Endodermal cell (in vitro differentiated cells): ENCODE results near the gene EGFR. TPM values are rescaled to one million over a fixed set of nuclear protein-coding genes. Genes with fewer than 3 reads are reported as not detected.

Experiments used
- DNase-seq: peaks from one replicate; pipeline ENCODE4 v3.0.0-alpha.2; 2017
- H3K27ac ChIP-seq: 2 replicates; pipeline ENCODE4 v1.5.1; 2013; ENCODE audit warnings: mild to moderate bottlenecking, low read depth, low read length, moderate library complexity
- H3K27me3 ChIP-seq: 2 replicates; pipeline ENCODE4 v1.6.1; 2013; ENCODE audit warnings: mild to moderate bottlenecking, low read length, moderate library complexity; ENCODE audit not compliant: insufficient read depth, control insufficient read depth, poor library complexity, severe bottlenecking
- H3K36me3 ChIP-seq: 2 replicates; pipeline ENCODE4 v1.7.0; 2013; ENCODE audit warnings: mild to moderate bottlenecking, low read length, moderate library complexity; ENCODE audit not compliant: control insufficient read depth, insufficient read depth
- H3K4me1 ChIP-seq: one replicate; pipeline ENCODE4 v1.7.0; 2013; ENCODE audit warnings: low read length; ENCODE audit not compliant: control insufficient read depth, insufficient read depth
- H3K4me3 ChIP-seq: 2 replicates; pipeline ENCODE4 v1.5.1; 2013; ENCODE audit warnings: mild to moderate bottlenecking, low read length, moderate library complexity
- H3K9ac ChIP-seq: 2 replicates; pipeline ENCODE4 v1.6.1; 2013; ENCODE audit warnings: mild to moderate bottlenecking, low read length, moderate library complexity; ENCODE audit not compliant: poor library complexity, severe bottlenecking; ENCODE audit errors: extremely low read depth
- H3K9me3 ChIP-seq: 2 replicates; pipeline ENCODE4 v1.6.1; 2013; ENCODE audit warnings: mild to moderate bottlenecking, low read length, moderate library complexity; ENCODE audit not compliant: control insufficient read depth
- H3K27ac Mint-ChIP-seq: 2 replicates; pipeline ENCODE4 v1.8.0; 2020; ENCODE audit warnings: mixed read lengths
- H3K27me3 Mint-ChIP-seq: 2 replicates; pipeline ENCODE4 v1.8.0; 2021; ENCODE audit warnings: mild to moderate bottlenecking, mixed read lengths; ENCODE audit not compliant: insufficient read depth
- H3K36me3 Mint-ChIP-seq: 2 replicates; pipeline ENCODE4 v1.8.0; 2020; ENCODE audit warnings: low read depth, mixed read lengths
- H3K4me1 Mint-ChIP-seq: 2 replicates; pipeline ENCODE4 v1.8.0; 2020; ENCODE audit warnings: mixed read lengths
- H3K4me3 Mint-ChIP-seq: 2 replicates; pipeline ENCODE4 v1.8.0; 2020; ENCODE audit warnings: mild to moderate bottlenecking, moderate library complexity, mixed read lengths
- H3K9me3 Mint-ChIP-seq: 2 replicates; pipeline ENCODE4 v1.8.0; 2020; ENCODE audit warnings: mild to moderate bottlenecking, mixed read lengths
- CTCF ChIP-seq: fragments of 200-600 bp; sonication (generic); conservative IDR thresholded peaks from 2 replicates; pipeline ENCODE4 v1.5.0; 2021; ENCODE audit warnings: antibody characterized with exemption, mild to moderate bottlenecking
- WGBS, 2 experiments: methylation state at CpG; one replicate each; pipeline versions ENCODE4 v1.1.5 to v1.1.7; 2013; ENCODE audit warnings: missing lambda C conversion rate in 2 of 2, mixed read lengths in 1 of 2; ENCODE audit not compliant: insufficient coverage in 1 of 2, insufficient read length in 1 of 2; 5-methylcytosine and 5-hydroxymethylcytosine counted together
- total RNA-seq, 2 donors: library from RNA; stranded (reverse); fragmentation: NEBNext Ultra II Directional in 1 of 2; extraction: Animal tissue kit (Norgen Biotek cat#: 25700) in 1 of 2; gene quantifications; 2 replicates in 1 of 2; 3 replicates in 1 of 2; pipeline ENCODE4 v1.2.1, GENCODE V29; 2021

Gene EGFR
- total RNA-seq, 2 donors from 2014 or later, result 5.0 to 5.8 TPM

GRCh38 chr7:55230014-55230413, 211.2 kb downstream of the EGFR start:
- TF ChIP-seq CTCF, result no peak
- H3K27ac Mint-ChIP-seq, result no peak overlapping the region
- H3K4me3 Mint-ChIP-seq, result no peak overlapping the region
- Histone ChIP-seq H3K36me3 (no peaks in the 10 kb centered on the region), H3K4me3 (no peak overlapping the region), H3K27me3 (no peaks in the 10 kb centered on the region), H3K27ac (no peak overlapping the region), H3K9ac (no peak overlapping the region), H3K4me1 (no peaks in the 10 kb centered on the region), H3K9me3 (no peaks in the 10 kb centered on the region)
- peaks cover 6% of the 10 kb centered on the region for H3K9me3 Mint-ChIP-seq
- no peaks in the 10 kb centered on the region for H3K36me3 Mint-ChIP-seq
- no peak for DNase-seq
- H3K4me1 Mint-ChIP-seq, result no peaks in the 10 kb centered on the region
- peaks cover 2% of the 10 kb centered on the region for H3K27me3 Mint-ChIP-seq
- 83% methylated on average over 1 of the region's 1 CpG for WGBS, 2 experiments

- no peaks in the 10 kb centered on the region for H3K4me1 ChIP-seq
- H3K27me3 ChIP-seq, result no peaks in the 10 kb centered on the region
- H3K36me3 Mint-ChIP-seq, result no peaks in the 10 kb centered on the region
- no peaks in the 10 kb centered on the region for H3K4me1 Mint-ChIP-seq
- no peak overlapping the region for H3K4me3 ChIP-seq
- WGBS, 2 experiments, result 92 to 100% methylated on average over 6 to 7 of the region's 7 CpGs
- TF ChIP-seq CTCF, result no peak
- H3K36me3 ChIP-seq, result no peaks in the 10 kb centered on the region
- peak; percentile 31 for DNase-seq
- no peak overlapping the region for H3K9ac ChIP-seq
- peaks cover 2% of the 10 kb centered on the region for H3K27me3 Mint-ChIP-seq
- H3K9me3 ChIP-seq, result no peaks in the 10 kb centered on the region
- H3K27ac Mint-ChIP-seq, result no peak overlapping the region
- H3K9me3 Mint-ChIP-seq, result no peaks in the 10 kb centered on the region
- H3K27ac ChIP-seq, result no peak overlapping the region
- H3K4me3 Mint-ChIP-seq, result no peak overlapping the region
Measured at GRCh38 chr7:55231736-55232280, 213.0 kb downstream of the EGFR start.

- 80 to 95% methylated on average over 2 to 7 of the region's 7 CpGs for whole genome bisulfite sequencing, 2 experiments
- no peak overlapping the region for H3K9ac ChIP-seq
- no peak overlapping the region for H3K4me3 Mint-ChIP-seq
Measured at GRCh38 chr7:55233001-55233400, 214.2 kb downstream of the EGFR start.

More at GRCh38 chr7:55233001-55233400, 214.2 kb downstream of the EGFR start:
- Mint-ChIP-seq H3K4me1 (no peaks in the 10 kb centered on the region), H3K27ac (no peak overlapping the region), H3K27me3 (peaks cover 2% of the 10 kb centered on the region), H3K36me3 (no peaks in the 10 kb centered on the region), H3K9me3 (no peaks in the 10 kb centered on the region)
- no peak overlapping the region for H3K27ac ChIP-seq
- H3K9me3 ChIP-seq, result no peaks in the 10 kb centered on the region
- no peaks in the 10 kb centered on the region for H3K4me1 ChIP-seq
- no peaks in the 10 kb centered on the region for H3K36me3 ChIP-seq
- no peaks in the 10 kb centered on the region for H3K27me3 ChIP-seq
- DNase-seq, result no peak
- no peak overlapping the region for H3K4me3 ChIP-seq
- TF ChIP-seq CTCF, result no peak
